ENCODE measurements around the gene C11orf97. TPM values are rescaled to one million over a fixed set of nuclear protein-coding genes. Genes with fewer than 3 reads are reported as not detected.
A peak's percentile ranks its signal among the peaks of the same experiment; 100 is the strongest.
"Not testable (repeated sequence)": the region's sequence is repeated elsewhere in the genome, so short reads cannot be mapped to it uniquely, and the experiment has no call there.

C11orf97 gene
- total and polyA plus RNA-seq, 2 donors (not counting 3 experiments of a cell fraction or from before 2014, with no cell fraction given): not detected

GRCh38 chr11:94504689-94505293, 7.5 kb upstream of the C11orf97 start:
- Histone ChIP-seq H3K9me1 (replicated peaks; ENCODE audit: control insufficient read depth, extremely low read depth, insufficient read depth, low read length) (no peaks in the 10 kb centered on the region), H3K79me2 (ENCODE audit: control insufficient read depth, insufficient read depth, low read length) (no peaks in the 10 kb centered on the region), H3K4me2 (ENCODE audit: insufficient read depth, low read length) (no peak overlapping the region), H3K4me3 (replicated peaks in 1 of 3; ENCODE audit: insufficient read depth in 1 of 3, low read depth in 1 of 3, low read length in 3 of 3) (no peak overlapping the region), H2AFZ (ENCODE audit: low read depth, low read length) (no peak overlapping the region), H4K20me1 (replicated peaks; ENCODE audit: control insufficient read depth, extremely low read depth, insufficient read depth, low read length) (no peaks in the 10 kb centered on the region), H3K36me3 (ENCODE audit: control insufficient read depth in 2 of 2, extremely low read depth in 1 of 2, insufficient read depth in 2 of 2, low read length in 2 of 2) (peaks cover 0 to 2% of the 10 kb centered on the region in 2 experiments), H3K9ac (replicated peaks; ENCODE audit: extremely low read depth, insufficient read depth, low read length) (no peak overlapping the region), H3K27ac (ENCODE audit: insufficient read depth, low read depth, low read length) (no peak overlapping the region), H3K9me3 (replicated peaks; ENCODE audit: control insufficient read depth, insufficient read depth, low read length) (no peaks in the 10 kb centered on the region), H3K4me1 (ENCODE audit: control insufficient read depth, extremely low read depth, insufficient read depth, low read length) (no peaks in the 10 kb centered on the region), H3K27me3 (ENCODE audit: control insufficient read depth in 2 of 2, insufficient read depth in 2 of 2, low read length in 2 of 2) (peaks cover 0 to 2% of the 10 kb centered on the region in 2 experiments)
- no TSS peak for BruUV-seq (replicated peaks)
- FAIRE-seq: peak; percentile 85
- POLR2A ChIA-PET: no interaction called here
- intact Hi-C loops (cut with micrococcal nuclease) (loop anchor here (1.0 to 5.0 kb wide), 5 partner anchors 179 to 1272 kb away; no protein-coding TSS in a partner anchor), dilution Hi-C loops (cut with MboI; ENCODE audit: extremely low pct_ligation_motif_present, low sequenced_read_pairs) (no loop called here)
- TF ChIP-seq MAX (IDR thresholded peaks at IDR 0.05; ENCODE audit: insufficient read depth, insufficient read length): no peak
- TF ChIP-seq POLR2A (IDR thresholded peaks at IDR 0.05; ENCODE audit: low read depth, low read length): no peak
- TF ChIP-seq GATA2 (IDR thresholded peaks at IDR 0.05; ENCODE audit: insufficient read depth, insufficient read length, low read depth, low read length): no peak
- TF ChIP-seq CTCF (IDR thresholded peaks at IDR 0.05; ENCODE audit: extremely low read depth in 1 of 2, insufficient read depth in 1 of 2, low read depth in 1 of 2, low read length in 2 of 2): peak; percentile 33 to 40
- TF ChIP-seq JUN (IDR thresholded peaks at IDR 0.05; ENCODE audit: borderline replicate concordance, insufficient read depth, insufficient read length, low read depth): no peak
- TF ChIP-seq FOS (IDR thresholded peaks at IDR 0.05; ENCODE audit: borderline replicate concordance, insufficient read depth, low read length): no peak
- no peak for TF ChIP-seq POLR2AphosphoS5 (IDR thresholded peaks at IDR 0.05; ENCODE audit: insufficient read depth, low read depth, low read length)
- DNase-seq (ENCODE audit: low read depth, low spot score): peak; percentile 66
- CTCF ChIA-PET: interaction anchor here (0.5 to 4.2 kb wide), 37 partner anchors 8 to 1270 kb away, joined by 3 to 84 read pairs (median 4); partner anchors contain the start of genes ANKRD49, MRE11, PANX1 and VSTM5

- H3K4me2 ChIP-seq (ENCODE audit: insufficient read depth, low read length); POLR2A ChIA-PET; intact Hi-C loops (cut with micrococcal nuclease); FAIRE-seq; H3K27ac ChIP-seq (ENCODE audit: insufficient read depth, low read depth, low read length); H3K9me3 ChIP-seq (replicated peaks; ENCODE audit: control insufficient read depth, insufficient read depth, low read length); BruUV-seq (replicated peaks); H2AFZ ChIP-seq (ENCODE audit: low read depth, low read length); H3K4me1 ChIP-seq (ENCODE audit: control insufficient read depth, extremely low read depth, insufficient read depth, low read length); dilution Hi-C loops (cut with MboI; ENCODE audit: extremely low pct_ligation_motif_present, low sequenced_read_pairs); H3K9ac ChIP-seq (replicated peaks; ENCODE audit: extremely low read depth, insufficient read depth, low read length); H3K36me3 ChIP-seq (ENCODE audit: control insufficient read depth in 2 of 2, extremely low read depth in 1 of 2, insufficient read depth in 2 of 2, low read length in 2 of 2); DNase-seq (ENCODE audit: low read depth, low spot score); H4K20me1 ChIP-seq (replicated peaks; ENCODE audit: control insufficient read depth, extremely low read depth, insufficient read depth, low read length); H3K9me1 ChIP-seq (replicated peaks; ENCODE audit: control insufficient read depth, extremely low read depth, insufficient read depth, low read length); H3K4me3 ChIP-seq (replicated peaks in 1 of 3; ENCODE audit: insufficient read depth in 1 of 3, low read depth in 1 of 3, low read length in 3 of 3); H3K79me2 ChIP-seq (ENCODE audit: control insufficient read depth, insufficient read depth, low read length): not testable (repeated sequence)
- H3K27me3 ChIP-seq (ENCODE audit: control insufficient read depth in 2 of 2, insufficient read depth in 2 of 2, low read length in 2 of 2): peaks cover 0 to 13% of the 10 kb centered on the region in 2 experiments
- CTCF ChIA-PET: interaction anchor here (2.5 to 3.3 kb wide), 3 partner anchors 11 to 611 kb away, joined by 10 to 22 read pairs (median 15); no protein-coding TSS in a partner anchor
Measured at GRCh38 chr11:94506513-94506912, 5.7 kb upstream of the C11orf97 start.
